HL-60 (cell line): ENCODE results near the gene RABGEF1.

Source experiments
- CTCF ChIP-seq: IDR thresholded peaks from one replicate; pipeline ENCODE4 v1.5.1; 2011; ENCODE audit warnings: low read length, control low read depth, inconsistent platforms; ENCODE audit not compliant: insufficient read depth
- POLR2AphosphoS5 ChIP-seq: IDR thresholded peaks from 2 replicates; pipeline ENCODE4 v1.6.1; 2012; ENCODE audit warnings: low read depth
- REST ChIP-seq: IDR thresholded peaks from 2 replicates; pipeline ENCODE4 v1.6.1; 2012; ENCODE audit warnings: low read depth; ENCODE audit not compliant: insufficient replicate concordance
- SPI1 ChIP-seq: IDR thresholded peaks from 2 replicates; pipeline ENCODE4 v1.6.1; 2012; ENCODE audit warnings: low read depth, mild to moderate bottlenecking, borderline replicate concordance

GRCh38 chr7:66779669-66780409, 39.3 kb downstream of the RABGEF1 start:
- no peak for TF ChIP-seq REST
- no peak for TF ChIP-seq CTCF
- no peak for TF ChIP-seq POLR2AphosphoS5
- no peak for TF ChIP-seq SPI1
